ENCODE measurements around the gene ZNF367.

- no peak for TF ChIP-seq CTCF (conservative IDR thresholded peaks at IDR 0.05 in 1 of 2, IDR thresholded peaks at IDR 0.05 in 1 of 2; ENCODE audit: low read depth in 1 of 2, low read length in 2 of 2)
- TF ChIP-seq EZH2 (IDR thresholded peaks at IDR 0.05; ENCODE audit: low read length, missing control alignments) = no peak
Observed at GRCh38 chr9:96383165-96383942, 34.8 kb downstream of the ZNF367 start, which contains the start of gene SLC35D2.
